Osteocyte (in vitro differentiated cells): ENCODE results near the gene SIL1. TPM values are rescaled to one million over a fixed set of nuclear protein-coding genes. Genes with fewer than 3 reads are reported as not detected.
"Not testable (repeated sequence)": the region's sequence is repeated elsewhere in the genome, so short reads cannot be mapped to it uniquely, and the experiment has no call there.

ENCODE experiments used
- DNase-seq: peaks from one replicate; pipeline ENCODE4 v3.0.0; 2021; ENCODE audit warnings: mixed read lengths; ENCODE audit not compliant: unreplicated experiment; ENCODE audit errors: extremely low spot score
- H3K27ac Mint-ChIP-seq: one replicate; pipeline ENCODE4 v1.8.0; 2021; ENCODE audit warnings: mild to moderate bottlenecking, mixed read lengths; ENCODE audit not compliant: unreplicated experiment
- H3K27me3 Mint-ChIP-seq: one replicate; pipeline ENCODE4 v1.8.0; 2021; ENCODE audit warnings: mixed read lengths; ENCODE audit not compliant: unreplicated experiment
- H3K36me3 Mint-ChIP-seq: one replicate; pipeline ENCODE4 v1.8.0; 2021; ENCODE audit warnings: mixed read lengths; ENCODE audit not compliant: unreplicated experiment
- H3K4me1 Mint-ChIP-seq: one replicate; pipeline ENCODE4 v1.8.0; 2021; ENCODE audit warnings: mixed read lengths; ENCODE audit not compliant: unreplicated experiment
- H3K4me3 Mint-ChIP-seq: one replicate; pipeline ENCODE4 v1.8.0; 2021; ENCODE audit warnings: mild to moderate bottlenecking, moderate library complexity, mixed read lengths; ENCODE audit not compliant: unreplicated experiment
- H3K9me3 Mint-ChIP-seq: one replicate; pipeline ENCODE4 v1.8.0; 2021; ENCODE audit warnings: mixed read lengths; ENCODE audit not compliant: unreplicated experiment
- CTCF ChIP-seq: fragments of 200-600 bp; sonication (generic); IDR thresholded peaks from 2 replicates; pipeline ENCODE4 v1.5.0; 2021; ENCODE audit warnings: antibody characterized with exemption, mild to moderate bottlenecking, moderate library complexity
- total RNA-seq: library from RNA; stranded (reverse); gene quantifications from 2 replicates; pipeline ENCODE4 v1.2.1, GENCODE V29; 2021

SIL1 gene
- total RNA-seq, 1 donor from 2014 or later: 58.4 TPM

- H3K9me3 Mint-ChIP-seq: no peaks in the 10 kb centered on the region
- H3K4me1 Mint-ChIP-seq: peaks cover 5% of the 10 kb centered on the region
- no peak overlapping the region for H3K4me3 Mint-ChIP-seq
- no peak for DNase-seq
- peaks cover 20% of the 10 kb centered on the region for H3K36me3 Mint-ChIP-seq
- no peak overlapping the region for H3K27ac Mint-ChIP-seq
- TF ChIP-seq CTCF: no peak
- no peaks in the 10 kb centered on the region for H3K27me3 Mint-ChIP-seq
These were observed 77.6 kb downstream of the SIL1 start for GRCh38 chr5:139120521-139120920.

GRCh38 chr5:139118804-139119203 is 79.4 kb downstream of the SIL1 start:
- peaks cover 5% of the 10 kb centered on the region for H3K4me1 Mint-ChIP-seq
- peaks cover 17% of the 10 kb centered on the region for H3K36me3 Mint-ChIP-seq
- H3K27me3 Mint-ChIP-seq: no peaks in the 10 kb centered on the region
- DNase-seq: no peak
- H3K4me3 Mint-ChIP-seq: no peak overlapping the region
- no peaks in the 10 kb centered on the region for H3K9me3 Mint-ChIP-seq
- no peak for TF ChIP-seq CTCF
- H3K27ac Mint-ChIP-seq: no peak overlapping the region

GRCh38 chr5:139117342-139117884 is 80.8 kb downstream of the SIL1 start:
- peaks cover 20% of the 10 kb centered on the region for H3K36me3 Mint-ChIP-seq
- H3K27ac Mint-ChIP-seq: no peak overlapping the region
- no peak overlapping the region for H3K4me3 Mint-ChIP-seq
- no peak for TF ChIP-seq CTCF
- no peaks in the 10 kb centered on the region for H3K27me3 Mint-ChIP-seq
- no peaks in the 10 kb centered on the region for H3K9me3 Mint-ChIP-seq
- H3K4me1 Mint-ChIP-seq: peaks cover 5% of the 10 kb centered on the region
- DNase-seq: no peak

GRCh38 chr5:139116100-139116655 is 82.0 kb downstream of the SIL1 start:
- Mint-ChIP-seq H3K4me3 (no peak overlapping the region), H3K27ac (no peak overlapping the region), H3K9me3 (no peaks in the 10 kb centered on the region), H3K4me1 (peaks cover 5% of the 10 kb centered on the region), H3K36me3 (peaks cover 23% of the 10 kb centered on the region), H3K27me3 (no peaks in the 10 kb centered on the region)
- TF ChIP-seq CTCF: no peak
- no peak for DNase-seq

GRCh38 chr5:139113892-139114291 is 84.3 kb downstream of the SIL1 start:
- Mint-ChIP-seq H3K27ac (no peak overlapping the region), H3K4me1 (peaks cover 16% of the 10 kb centered on the region), H3K27me3 (no peaks in the 10 kb centered on the region), H3K9me3 (no peaks in the 10 kb centered on the region), H3K4me3 (no peak overlapping the region), H3K36me3 (peaks cover 17% of the 10 kb centered on the region)
- TF ChIP-seq CTCF: no peak
- no peak for DNase-seq

GRCh38 chr5:139112362-139112761 is 85.8 kb downstream of the SIL1 start:
- not testable (repeated sequence) for H3K27me3 Mint-ChIP-seq, DNase-seq, H3K4me3 Mint-ChIP-seq, H3K27ac Mint-ChIP-seq, H3K9me3 Mint-ChIP-seq
- H3K4me1 Mint-ChIP-seq: peaks cover 21% of the 10 kb centered on the region
- peaks cover 11% of the 10 kb centered on the region for H3K36me3 Mint-ChIP-seq
